Nephron (organoid): ENCODE results near the gene ESYT2.

Source experiments
- H3K27ac Mint-ChIP-seq, 3 experiments: 2 replicates each; pipeline ENCODE4 v1.8.0; 2020; ENCODE audit warnings: mixed read lengths in 3 of 3, mild to moderate bottlenecking in 2 of 3, moderate library complexity in 1 of 3
- H3K27me3 Mint-ChIP-seq: 2 replicates; pipeline ENCODE4 v1.8.0; 2021; ENCODE audit warnings: low read depth, mild to moderate bottlenecking, moderate library complexity, mixed read lengths
- H3K36me3 Mint-ChIP-seq: 2 replicates; pipeline ENCODE4 v1.8.0; 2020; ENCODE audit warnings: low read depth, mixed read lengths
- H3K4me1 Mint-ChIP-seq: 2 replicates; pipeline ENCODE4 v1.8.0; 2020; ENCODE audit warnings: mixed read lengths
- H3K4me3 Mint-ChIP-seq, 3 experiments: 2 replicates each; pipeline ENCODE4 v1.8.0; 2020; ENCODE audit warnings: mild to moderate bottlenecking in 3 of 3, mixed read lengths in 3 of 3, moderate library complexity in 2 of 3
- H3K9me3 Mint-ChIP-seq: 2 replicates; pipeline ENCODE4 v1.8.0; 2020; ENCODE audit warnings: mixed read lengths
- TF ChIP-seq, protein P1 (sequence below), 3 experiments: fragments of 200-600 bp; sonication (generic); IDR thresholded peaks; one replicate each; pipeline ENCODE4 v1.5.0; 2021; ENCODE audit warnings: antibody characterized with exemption in 3 of 3; ENCODE audit not compliant: unreplicated experiment in 3 of 3

The ESYT2 gene

DNA sequence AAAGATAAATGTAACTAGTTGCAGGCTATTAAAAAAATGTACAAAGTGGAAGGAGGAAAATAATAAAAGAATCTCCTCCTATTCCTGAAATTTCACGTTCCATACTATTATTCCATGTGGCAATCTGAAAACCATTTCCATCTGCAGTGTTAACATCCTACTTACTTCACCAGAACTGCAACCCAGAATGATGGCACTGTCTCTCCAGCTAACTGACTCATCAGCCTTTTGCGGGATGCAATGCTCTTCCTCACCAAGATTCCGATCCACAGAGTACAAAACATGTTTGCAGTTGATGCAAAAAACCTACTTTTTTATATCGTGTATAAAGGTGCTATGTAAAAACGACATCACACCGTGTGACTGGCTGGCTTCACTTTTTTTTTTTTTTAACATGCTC lies 50.8 kb downstream of the ESYT2 start:
- TF ChIP-seq, protein P1, sequence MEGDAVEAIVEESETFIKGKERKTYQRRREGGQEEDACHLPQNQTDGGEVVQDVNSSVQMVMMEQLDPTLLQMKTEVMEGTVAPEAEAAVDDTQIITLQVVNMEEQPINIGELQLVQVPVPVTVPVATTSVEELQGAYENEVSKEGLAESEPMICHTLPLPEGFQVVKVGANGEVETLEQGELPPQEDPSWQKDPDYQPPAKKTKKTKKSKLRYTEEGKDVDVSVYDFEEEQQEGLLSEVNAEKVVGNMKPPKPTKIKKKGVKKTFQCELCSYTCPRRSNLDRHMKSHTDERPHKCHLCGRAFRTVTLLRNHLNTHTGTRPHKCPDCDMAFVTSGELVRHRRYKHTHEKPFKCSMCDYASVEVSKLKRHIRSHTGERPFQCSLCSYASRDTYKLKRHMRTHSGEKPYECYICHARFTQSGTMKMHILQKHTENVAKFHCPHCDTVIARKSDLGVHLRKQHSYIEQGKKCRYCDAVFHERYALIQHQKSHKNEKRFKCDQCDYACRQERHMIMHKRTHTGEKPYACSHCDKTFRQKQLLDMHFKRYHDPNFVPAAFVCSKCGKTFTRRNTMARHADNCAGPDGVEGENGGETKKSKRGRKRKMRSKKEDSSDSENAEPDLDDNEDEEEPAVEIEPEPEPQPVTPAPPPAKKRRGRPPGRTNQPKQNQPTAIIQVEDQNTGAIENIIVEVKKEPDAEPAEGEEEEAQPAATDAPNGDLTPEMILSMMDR (IDR thresholded peaks at IDR 0.05; ENCODE audit: unreplicated experiment in 3 of 3): no peak
- Mint-ChIP-seq H3K9me3 (no peaks in the 10 kb centered on the region), H3K4me1 (no peaks in the 10 kb centered on the region), H3K27me3 (no peaks in the 10 kb centered on the region), H3K27ac (no peak overlapping the region), H3K36me3 (peaks cover 8% of the 10 kb centered on the region), H3K4me3 (no peak overlapping the region)

DNA sequence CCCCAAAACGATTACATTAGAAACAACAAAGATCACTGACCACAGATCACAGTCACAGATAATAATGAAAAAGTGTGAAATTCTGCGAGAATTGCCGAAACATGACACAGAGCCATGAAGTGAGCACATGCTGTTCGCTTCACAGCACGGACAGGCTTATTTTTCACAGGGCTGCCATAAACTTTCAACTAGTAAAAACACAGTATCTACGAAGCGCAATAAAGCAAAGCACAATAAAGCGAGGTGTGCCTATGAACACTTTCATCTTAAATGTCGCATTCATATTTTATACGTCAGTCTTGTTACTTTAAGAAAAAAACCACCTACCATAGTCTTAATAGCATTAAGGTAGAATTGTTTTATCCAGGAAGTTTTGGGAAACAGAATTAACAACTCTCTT lies 51.5 kb downstream of the ESYT2 start:
- Mint-ChIP-seq H3K27ac (no peak overlapping the region), H3K4me3 (no peak overlapping the region), H3K9me3 (no peaks in the 10 kb centered on the region), H3K4me1 (no peaks in the 10 kb centered on the region), H3K36me3 (peaks cover 15% of the 10 kb centered on the region), H3K27me3 (no peaks in the 10 kb centered on the region)
- TF ChIP-seq, protein P1 (IDR thresholded peaks at IDR 0.05; ENCODE audit: unreplicated experiment in 3 of 3): no peak

DNA sequence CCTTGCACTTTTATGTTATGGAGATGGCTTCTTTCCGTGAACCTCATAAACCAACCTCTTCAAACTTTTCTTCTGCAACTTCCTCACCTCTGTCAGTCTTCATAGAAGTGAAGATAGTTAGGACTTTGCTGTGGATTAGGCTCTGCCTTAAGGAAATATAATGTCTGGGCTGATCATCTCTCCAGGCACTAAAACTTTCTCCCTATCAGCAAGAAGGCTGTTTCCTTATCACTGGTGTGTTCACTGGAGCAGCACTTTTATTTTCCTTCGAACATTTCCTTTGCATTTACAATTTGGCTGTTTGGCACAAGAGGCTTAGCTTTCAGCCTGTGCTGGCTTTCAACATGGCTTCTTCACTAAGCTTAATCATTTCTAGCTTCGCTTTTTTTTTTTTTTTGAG lies 52.8 kb downstream of the ESYT2 start:
- no peak overlapping the region for H3K27ac Mint-ChIP-seq
- no peaks in the 10 kb centered on the region for H3K9me3 Mint-ChIP-seq
- TF ChIP-seq, protein P1 (IDR thresholded peaks at IDR 0.05; ENCODE audit: unreplicated experiment in 3 of 3): no peak
- peaks cover 21% of the 10 kb centered on the region for H3K36me3 Mint-ChIP-seq
- H3K27me3 Mint-ChIP-seq: no peaks in the 10 kb centered on the region
- no peaks in the 10 kb centered on the region for H3K4me1 Mint-ChIP-seq
- H3K4me3 Mint-ChIP-seq: no peak overlapping the region

DNA sequence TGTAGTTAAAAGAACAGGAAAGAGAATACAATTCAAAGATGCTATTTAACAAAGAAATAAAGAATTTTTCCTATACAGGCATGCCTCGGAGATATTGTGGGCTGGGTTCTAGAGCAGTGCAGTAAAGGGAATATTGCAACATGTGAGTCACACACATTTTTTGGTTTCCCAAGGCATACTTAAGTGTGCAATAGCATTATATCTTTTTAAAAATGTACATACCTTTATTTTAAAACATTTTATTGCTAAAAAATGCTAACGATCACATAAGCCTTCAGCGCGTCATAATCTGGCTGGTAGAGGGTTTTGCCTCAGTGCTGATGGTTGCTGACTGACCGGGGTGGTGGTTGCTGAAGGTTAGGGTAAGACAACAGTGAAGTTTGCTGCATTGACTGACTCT lies 54.4 kb downstream of the ESYT2 start:
- TF ChIP-seq, protein P1 (IDR thresholded peaks at IDR 0.05; ENCODE audit: unreplicated experiment in 3 of 3): no peak
- Mint-ChIP-seq H3K4me3 (no peak overlapping the region), H3K27me3 (no peaks in the 10 kb centered on the region), H3K9me3 (no peaks in the 10 kb centered on the region), H3K27ac (no peak overlapping the region), H3K4me1 (no peaks in the 10 kb centered on the region), H3K36me3 (peaks cover 25% of the 10 kb centered on the region)

DNA sequence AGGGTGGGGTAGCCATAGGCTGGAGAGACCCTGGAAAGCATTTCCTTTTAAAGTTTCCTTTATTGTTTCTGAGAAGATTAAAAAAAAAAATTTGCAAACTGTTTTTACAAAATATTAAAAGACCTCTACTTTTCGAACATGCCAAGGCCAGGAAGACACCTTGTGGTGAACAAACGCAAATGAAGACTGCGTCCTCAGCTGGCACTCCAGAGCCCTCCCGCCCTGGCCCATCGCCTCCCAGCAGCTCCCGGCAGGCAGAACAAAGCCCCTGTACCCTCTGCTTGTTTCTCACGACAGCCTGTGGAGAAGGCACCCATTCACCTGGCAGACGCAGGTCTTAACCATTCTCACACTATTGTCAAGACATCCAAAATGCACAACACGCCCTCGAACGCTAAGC lies 56.4 kb downstream of the ESYT2 start:
- Mint-ChIP-seq H3K27ac (no peak overlapping the region), H3K27me3 (no peaks in the 10 kb centered on the region), H3K4me1 (no peaks in the 10 kb centered on the region), H3K4me3 (no peak overlapping the region), H3K36me3 (peaks cover 21% of the 10 kb centered on the region), H3K9me3 (no peaks in the 10 kb centered on the region)
- TF ChIP-seq, protein P1 (IDR thresholded peaks at IDR 0.05; ENCODE audit: unreplicated experiment in 3 of 3): no peak

DNA sequence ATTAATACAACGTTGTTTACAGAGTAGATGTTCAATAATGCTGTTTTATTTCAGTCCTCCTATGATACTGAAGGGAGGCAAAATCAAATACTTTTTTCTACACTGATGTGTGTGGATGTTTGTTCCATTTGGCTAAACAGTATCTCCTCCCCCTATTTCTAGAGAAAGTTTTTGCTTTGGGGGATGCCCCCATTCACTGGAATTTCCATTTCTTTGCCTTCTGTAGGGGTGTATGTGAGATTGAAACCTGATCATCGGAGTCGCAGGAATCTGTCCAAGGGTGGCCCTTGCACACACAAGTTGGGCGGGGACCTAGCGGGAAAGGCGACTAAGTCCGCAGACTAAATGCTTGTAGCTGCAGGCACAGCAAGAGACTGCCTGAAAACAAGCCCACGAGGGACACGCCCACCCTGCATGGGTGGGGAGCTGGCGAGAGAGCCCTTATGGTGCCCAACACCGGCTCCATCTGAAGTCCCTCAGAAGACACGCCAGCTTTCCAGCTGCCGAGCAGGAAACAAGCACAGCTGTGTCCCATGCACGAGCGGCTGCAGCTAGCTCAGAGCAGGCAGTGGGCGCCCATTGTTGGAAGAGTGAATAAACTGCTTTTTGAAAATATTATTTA lies 58.0 kb downstream of the ESYT2 start:
- H3K27ac Mint-ChIP-seq: no peak overlapping the region
- no peaks in the 10 kb centered on the region for H3K27me3 Mint-ChIP-seq
- H3K4me3 Mint-ChIP-seq: no peak overlapping the region
- H3K9me3 Mint-ChIP-seq: no peaks in the 10 kb centered on the region
- peaks cover 17% of the 10 kb centered on the region for H3K36me3 Mint-ChIP-seq
- TF ChIP-seq, protein P1 (IDR thresholded peaks at IDR 0.05; ENCODE audit: unreplicated experiment in 3 of 3): no peak
- no peaks in the 10 kb centered on the region for H3K4me1 Mint-ChIP-seq
